Measurements from ENCODE around the gene ZNF205. TPM values are rescaled to one million over a fixed set of nuclear protein-coding genes. Genes with fewer than 3 reads are reported as not detected.

The ZNF205 gene
- total and polyA plus RNA-seq, 5 experiments from 2014 or later, result not detected

DNA sequence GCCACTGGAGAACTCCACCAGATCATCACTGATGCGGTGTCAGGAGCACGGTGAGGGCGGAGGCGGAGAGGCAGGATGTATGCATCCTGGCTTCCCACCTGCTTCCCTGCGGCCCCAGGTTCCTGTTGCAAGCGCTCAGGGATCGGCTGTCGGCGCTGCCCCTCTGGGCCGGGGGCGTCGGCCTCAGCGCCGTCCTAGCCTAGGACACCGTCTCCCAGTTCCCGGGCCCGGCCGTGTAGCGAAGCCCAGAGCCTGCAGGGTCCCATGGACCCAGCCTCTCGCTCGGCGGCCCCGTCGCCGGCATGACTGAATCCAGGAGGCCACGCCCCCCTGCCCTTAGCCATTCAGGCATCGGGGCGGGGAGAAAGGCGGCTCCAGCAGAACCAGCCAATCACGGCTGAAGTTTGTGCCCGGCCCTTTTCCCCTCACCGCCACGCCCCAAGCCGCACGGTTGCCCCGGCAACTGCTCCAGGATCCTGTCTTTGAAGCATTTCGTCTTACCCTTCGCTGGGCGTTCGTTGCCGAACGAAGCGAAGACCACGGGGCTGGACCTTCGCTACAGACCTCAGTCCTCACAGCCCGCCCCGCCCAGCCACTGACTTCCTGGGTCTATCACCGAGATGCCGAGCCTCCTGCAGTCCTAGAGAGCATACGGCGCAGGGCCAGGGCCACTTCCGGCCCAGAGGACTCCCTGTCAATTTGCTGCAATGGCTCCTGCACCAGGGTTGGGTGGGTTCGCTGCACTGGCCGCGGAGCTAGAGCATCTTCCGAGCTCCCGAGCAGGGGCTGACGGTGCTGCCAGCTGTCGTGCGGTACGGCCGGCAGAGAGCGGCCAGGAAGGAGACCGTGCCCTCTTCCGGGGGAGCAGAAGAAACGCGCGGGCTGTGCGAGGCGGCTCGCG is 11.8 kb downstream of the ZNF205 start:
- Mint-ChIP-seq H3K4me1 (peaks cover 20 to 55% (median 43%) of the 10 kb centered on the region in 4 donors), H3K36me3 (peaks cover 0 to 3% (median 0%) of the 10 kb centered on the region in 3 donors), H3K4me3 (peak overlapping the region; percentile 94 to 98 (median 96)), H3K9me3 (no peaks in the 10 kb centered on the region), H3K27ac (peak overlapping the region; percentile 91 to 99 (median 97)), H3K27me3 (no peaks in the 10 kb centered on the region)
- POLR2A ChIA-PET, result interaction anchor here (1.3 to 11.8 kb wide), 7 partner anchors 10 to 62 kb away, joined by 3 to 278 read pairs (median 13); partner anchors contain the start of genes IL32, ZNF213 and ZSCAN10
- ATAC-seq (peak; percentile 87 to 88), DNase-seq (peak; percentile 94 to 99 (median 97))

DNA sequence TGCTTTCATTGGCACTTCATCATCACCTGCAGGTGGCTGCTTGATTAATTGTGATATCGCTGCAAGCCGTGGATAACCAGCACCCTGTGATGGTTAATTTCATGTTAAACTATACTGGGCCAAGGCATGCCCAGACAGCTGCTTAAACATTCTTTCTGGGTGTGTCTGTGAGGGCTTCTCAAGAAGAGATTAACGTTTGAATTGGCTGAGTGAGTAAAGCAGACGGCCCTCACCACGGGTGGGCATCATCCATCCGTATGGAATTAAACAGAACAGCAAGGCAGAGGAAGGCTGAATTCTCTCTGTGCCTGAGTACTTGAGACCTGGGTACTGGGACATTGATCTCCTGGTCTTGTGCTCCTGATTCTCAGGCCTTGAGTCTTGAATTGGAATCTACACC is 15.4 kb downstream of the ZNF205 start:
- no peaks in the 10 kb centered on the region for H3K27me3 Mint-ChIP-seq
- peak overlapping the region in 6 of 10 donors; percentile 10 to 77 (median 50) for H3K27ac Mint-ChIP-seq
- ATAC-seq (no peak), DNase-seq (no peak)
- peak overlapping the region in 9 of 10 donors; percentile 31 to 93 (median 48) for H3K4me3 Mint-ChIP-seq
- no peaks in the 10 kb centered on the region for H3K9me3 Mint-ChIP-seq
- H3K4me1 Mint-ChIP-seq, result peaks cover 26 to 66% (median 53%) of the 10 kb centered on the region in 4 donors
- POLR2A ChIA-PET, result interaction anchor here (0.6 to 11.8 kb wide), 14 partner anchors 10 to 591 kb away, joined by 3 to 278 read pairs (median 7); partner anchors contain the start of genes IL32 and ZSCAN10
- H3K36me3 Mint-ChIP-seq, result peaks cover 0 to 9% (median 2%) of the 10 kb centered on the region in 3 donors

DNA sequence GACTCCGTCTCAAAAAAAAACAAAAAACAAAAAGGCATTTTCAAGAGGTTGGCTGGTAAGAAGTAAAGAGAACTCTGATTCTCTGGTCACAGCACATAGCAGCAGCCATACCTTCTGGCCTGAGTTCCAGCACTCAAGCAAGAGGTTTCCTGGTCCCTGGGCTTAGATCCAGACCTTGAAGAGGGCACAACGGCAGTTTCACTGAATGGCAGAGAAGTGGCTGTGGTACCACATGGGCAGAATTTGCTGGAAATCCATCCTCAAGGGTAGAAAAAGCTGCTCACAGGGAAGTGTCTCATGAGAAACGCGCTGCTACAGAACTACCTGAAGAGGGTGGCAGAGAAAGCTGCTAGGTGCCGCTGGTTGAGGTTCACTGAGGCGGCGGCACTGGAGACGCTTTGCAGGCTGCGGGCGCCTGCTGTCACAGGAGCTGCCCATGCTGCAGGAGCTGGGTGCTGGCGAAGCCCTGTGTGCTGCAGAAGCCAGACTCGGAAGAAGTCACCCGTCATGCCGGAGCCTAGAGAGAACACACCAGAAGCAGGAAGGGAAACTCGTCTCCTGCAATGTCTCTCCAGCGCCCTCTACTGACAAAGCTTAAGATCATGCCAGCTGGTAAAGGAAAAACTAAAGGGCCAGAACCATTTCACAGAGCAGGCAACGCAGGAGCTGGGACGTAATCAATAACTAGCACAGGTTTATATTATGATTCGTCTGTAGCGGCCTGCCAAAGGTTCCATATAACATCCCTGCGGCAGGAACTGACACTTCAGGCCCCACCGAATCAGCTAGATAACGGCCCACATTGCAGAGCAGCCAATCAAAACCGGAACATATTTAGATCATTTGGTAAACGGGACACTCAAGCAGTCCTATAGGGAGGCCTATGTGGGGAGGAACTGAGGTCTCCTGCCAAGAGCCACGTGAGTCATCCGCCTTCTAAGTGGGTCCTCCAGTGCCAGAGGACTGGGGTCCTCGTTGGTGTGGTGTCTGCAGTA is 17.0 kb downstream of the ZNF205 start:
- H3K36me3 Mint-ChIP-seq, result peaks cover 0 to 9% (median 2%) of the 10 kb centered on the region in 3 donors
- ATAC-seq (peak; percentile 74), DNase-seq (peak; percentile 56 to 92 (median 82))
- H3K27me3 Mint-ChIP-seq, result no peaks in the 10 kb centered on the region
- no peaks in the 10 kb centered on the region for H3K9me3 Mint-ChIP-seq
- peak overlapping the region; percentile 90 to 96 (median 92) for H3K4me3 Mint-ChIP-seq
- POLR2A ChIA-PET, result interaction anchor here (0.6 to 11.8 kb wide), 30 partner anchors 11 to 328 kb away, joined by 3 to 278 read pairs (median 6); partner anchors contain the start of genes IL32, NAA60, TNFRSF12A and ZNF174
- peaks cover 27 to 66% (median 54%) of the 10 kb centered on the region in 4 donors for H3K4me1 Mint-ChIP-seq
- peak overlapping the region; percentile 76 to 95 (median 90) for H3K27ac Mint-ChIP-seq

GRCh38 chr16:3131755-3132377 is 19.5 kb downstream of the ZNF205 start:
- DNase-seq, result peak in 3 of 10 donors; percentile 24 to 35 (median 30)
- H3K4me1 Mint-ChIP-seq, result peaks cover 21 to 61% (median 50%) of the 10 kb centered on the region in 4 donors
- peaks cover 0 to 6% (median 2%) of the 10 kb centered on the region in 3 donors for H3K36me3 Mint-ChIP-seq
- peak overlapping the region in 3 of 10 donors; percentile 13 to 63 (median 26) for H3K4me3 Mint-ChIP-seq
- peak overlapping the region in 8 of 10 donors; percentile 56 to 89 (median 72) for H3K27ac Mint-ChIP-seq
- no peaks in the 10 kb centered on the region for H3K9me3 Mint-ChIP-seq
- POLR2A ChIA-PET, result interaction anchor here (0.7 to 11.8 kb wide), 9 partner anchors 9 to 104 kb away, joined by 3 to 278 read pairs (median 4); partner anchors contain the start of genes IL32 and ZNF200
- H3K27me3 Mint-ChIP-seq, result no peaks in the 10 kb centered on the region
- ATAC-seq, result no peak

DNA sequence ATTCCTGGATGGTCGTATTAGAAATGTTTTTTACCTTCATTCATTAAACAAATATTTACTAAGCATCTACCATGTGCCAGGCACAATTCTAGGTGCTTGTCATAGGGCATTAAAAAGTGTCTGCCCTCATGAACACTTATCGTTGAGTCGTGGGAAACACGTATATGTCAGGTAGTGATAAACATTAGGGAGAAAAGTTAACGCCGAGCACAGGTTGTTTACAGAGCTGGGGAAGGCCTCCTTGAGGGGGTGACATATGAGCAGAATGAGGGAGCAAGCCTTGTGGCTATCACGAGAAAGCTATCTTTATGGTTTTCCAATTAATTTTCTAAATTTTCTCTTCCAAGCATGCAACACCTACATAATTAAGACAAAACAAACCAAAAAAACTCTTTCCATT is 21.5 kb downstream of the ZNF205 start:
- peaks cover 16 to 47% (median 43%) of the 10 kb centered on the region in 4 donors for H3K4me1 Mint-ChIP-seq
- H3K36me3 Mint-ChIP-seq, result peaks cover 0 to 8% (median 4%) of the 10 kb centered on the region in 3 donors

GRCh38 chr16:3134338-3135125 is 22.1 kb downstream of the ZNF205 start, which contains the start of gene ZNF213:
Gene ZNF213 (plus strand): TSS chr16:3135029. CDS start chr16:3137281, 2,252 bp downstream.
- DNase-seq (peak; percentile 80 to 98 (median 93)), ATAC-seq (peak; percentile 97 to 98)
- no peaks in the 10 kb centered on the region for H3K27me3 Mint-ChIP-seq
- peaks cover 0 to 12% (median 4%) of the 10 kb centered on the region in 3 donors for H3K36me3 Mint-ChIP-seq
- H3K4me1 Mint-ChIP-seq, result peaks cover 11 to 42% (median 37%) of the 10 kb centered on the region in 4 donors
- H3K4me3 Mint-ChIP-seq, result peak within 1 kb of the TSS; percentile 89 to 99 (median 98)
- H3K9me3 Mint-ChIP-seq, result no peaks in the 10 kb centered on the region
- peak within 1 kb of the TSS; percentile 93 to 100 (median 99) for H3K27ac Mint-ChIP-seq
- POLR2A ChIA-PET, result interaction anchor here (0.5 to 11.8 kb wide), 38 partner anchors 9 to 419 kb away, joined by 3 to 278 read pairs (median 4); partner anchors contain the start of genes IL32, PKMYT1, TIGD7 and ZNF174

More for the DNA sequence above, 21.5 kb downstream of the ZNF205 start:
- Mint-ChIP-seq H3K4me3 (peak overlapping the region; percentile 89 to 99 (median 98)), H3K27me3 (no peaks in the 10 kb centered on the region), H3K9me3 (no peaks in the 10 kb centered on the region), H3K27ac (peak overlapping the region; percentile 93 to 100 (median 99))
- DNase-seq (no peak), ATAC-seq (no peak)
- POLR2A ChIA-PET, result interaction anchor here (0.7 to 11.8 kb wide), 28 partner anchors 9 to 328 kb away, joined by 3 to 278 read pairs (median 4); partner anchors contain the start of genes IL32, PKMYT1, ZNF174 and ZNF263

DNA sequence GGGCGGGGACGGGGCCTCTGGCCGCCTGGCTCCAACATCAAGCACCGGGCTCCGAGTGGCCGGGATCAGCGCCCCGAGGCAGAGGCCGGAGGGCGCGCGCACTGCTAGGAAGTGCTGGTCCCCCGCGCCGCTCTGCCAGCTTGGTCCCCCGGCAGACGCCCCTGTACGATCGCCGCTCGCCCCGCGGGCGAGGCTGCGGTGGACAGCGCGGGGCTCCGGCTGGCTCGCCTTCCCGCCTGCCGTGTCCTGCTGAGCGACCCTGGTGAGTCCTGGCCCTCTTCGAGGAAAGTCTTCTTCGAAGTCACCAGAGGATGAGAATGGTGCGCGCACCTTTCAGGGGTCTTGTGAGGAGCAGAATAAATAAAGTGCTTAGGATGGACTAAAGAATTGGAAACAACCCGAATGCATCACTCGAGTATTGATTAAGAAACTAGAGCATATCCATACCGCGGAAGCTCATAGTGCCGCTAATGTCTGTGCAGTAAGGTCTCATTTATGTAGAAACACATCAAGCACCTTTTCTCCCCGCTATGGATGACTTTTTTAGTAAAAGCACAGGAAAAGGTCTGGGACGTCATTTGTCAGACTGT is 22.8 kb downstream of the ZNF205 start:
- peak overlapping the region; percentile 84 to 99 (median 94) for H3K4me3 Mint-ChIP-seq
- peak in 1 of 2 donors; percentile 25 for ATAC-seq
- H3K4me1 Mint-ChIP-seq, result peaks cover 6 to 38% (median 33%) of the 10 kb centered on the region in 4 donors
- no peak for DNase-seq
- peaks cover 0 to 15% (median 1%) of the 10 kb centered on the region in 3 donors for H3K36me3 Mint-ChIP-seq
- H3K27me3 Mint-ChIP-seq, result no peaks in the 10 kb centered on the region
- peak overlapping the region; percentile 78 to 100 (median 93) for H3K27ac Mint-ChIP-seq
- POLR2A ChIA-PET, result interaction anchor here (0.6 to 11.8 kb wide), 29 partner anchors 10 to 324 kb away, joined by 3 to 278 read pairs (median 5); partner anchors contain the start of genes IL32, PKMYT1, TIGD7 and ZNF174
- no peaks in the 10 kb centered on the region for H3K9me3 Mint-ChIP-seq

- Mint-ChIP-seq H3K27ac (peak overlapping the region in 1 of 10 donors; percentile 44), H3K36me3 (peaks cover 0 to 20% (median 4%) of the 10 kb centered on the region in 3 donors), H3K4me1 (peaks cover 6 to 32% (median 29%) of the 10 kb centered on the region in 4 donors), H3K4me3 (no peak overlapping the region), H3K27me3 (no peaks in the 10 kb centered on the region), H3K9me3 (no peaks in the 10 kb centered on the region)
- ATAC-seq (no peak), DNase-seq (no peak)
- POLR2A ChIA-PET, result interaction anchor here (1.0 to 11.1 kb wide), 3 partner anchors 10 to 71 kb away, joined by 3 to 171 read pairs (median 3); no protein-coding TSS in a partner anchor
These were observed 24.9 kb downstream of the ZNF205 start for GRCh38 chr16:3137267-3137666.

DNA sequence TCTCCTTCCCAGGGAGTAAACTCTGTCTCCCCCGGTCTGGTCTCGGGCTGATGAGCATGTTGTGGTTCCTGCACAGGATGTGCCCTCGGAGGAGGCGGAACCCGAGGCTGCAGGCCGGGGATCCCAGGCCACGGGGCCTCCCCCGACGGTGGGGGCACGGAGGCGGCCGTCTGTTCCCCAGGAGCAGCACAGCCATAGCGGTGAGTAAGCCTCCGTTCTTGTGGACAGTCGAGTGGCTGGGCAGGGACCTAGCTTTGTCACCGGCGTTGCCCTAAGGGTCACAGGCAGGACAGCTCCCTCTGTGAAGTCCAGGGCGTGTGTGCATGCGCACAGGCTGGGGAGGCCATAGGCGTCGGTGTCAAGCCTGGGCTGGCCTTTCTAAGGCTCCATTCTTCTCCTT is 26.0 kb downstream of the ZNF205 start:
- H3K36me3 Mint-ChIP-seq, result peaks cover 0 to 25% (median 4%) of the 10 kb centered on the region in 3 donors
- peaks cover 7 to 27% (median 24%) of the 10 kb centered on the region in 4 donors for H3K4me1 Mint-ChIP-seq
- H3K27me3 Mint-ChIP-seq, result no peaks in the 10 kb centered on the region
- POLR2A ChIA-PET, result interaction anchor here (11.1 kb wide), 1 partner anchor 9 kb away, joined by 171 read pairs; no protein-coding TSS in a partner anchor
- no peak overlapping the region for H3K27ac Mint-ChIP-seq
- ATAC-seq (no peak), DNase-seq (no peak)
- no peaks in the 10 kb centered on the region for H3K9me3 Mint-ChIP-seq
- H3K4me3 Mint-ChIP-seq, result no peak overlapping the region

Measured in naive thymus-derived CD8-positive, alpha-beta T cell (primary cell).